Prostate gland (tissue), 2 donors: ENCODE measurements around the gene CTRB1. TPM values are rescaled to one million over a fixed set of nuclear protein-coding genes. Genes with fewer than 3 reads are reported as not detected.

Experiments used
- DNase-seq: peaks from one replicate; pipeline ENCODE4 v3.0.0-alpha.2; 2019; ENCODE audit warnings: low spot score
- H3K27ac ChIP-seq, 2 donors: fragments of 200-600 bp; sonication (generic); 2 replicates each; pipeline ENCODE4 v1.5.1; 2017 to 2019
- H3K27me3 ChIP-seq: fragments of 200-600 bp; sonication (generic); replicated peaks from 2 replicates; pipeline ENCODE4 v1.5.1; 2019; ENCODE audit not compliant: insufficient read depth
- H3K36me3 ChIP-seq, 2 donors: fragments of 200-600 bp; sonication (generic); 1 replicate in 1 of 2; 2 replicates in 1 of 2; pipeline versions ENCODE4 v1.5.1 to v1.8.1; 2017 to 2019
- H3K4me1 ChIP-seq: fragments of 200-600 bp; sonication (generic); replicated peaks from 2 replicates; pipeline ENCODE4 v1.5.1; 2019
- H3K4me3 ChIP-seq, 2 donors: fragments of 200-600 bp; sonication (generic); 2 replicates each; pipeline ENCODE4 v1.5.1; 2017 to 2019
- H3K9me3 ChIP-seq: fragments of 200-600 bp; sonication (generic); 2 replicates; pipeline ENCODE4 v1.5.1; 2017
- POLR2A ChIP-seq: fragments of 450-650 bp; IDR thresholded peaks from one replicate; pipeline ENCODE4 v1.6.1; 2016; ENCODE audit warnings: antibody characterized with exemption, mild to moderate bottlenecking
- POLR2AphosphoS5 ChIP-seq: sonication (generic); formaldehyde crosslinking; IDR thresholded peaks from one replicate; pipeline ENCODE4 v1.6.1; 2017; ENCODE audit warnings: antibody characterized with exemption
- WGBS: methylation state at CpG from one replicate; pipeline ENCODE4 v1.1.5; 2018; 5-methylcytosine and 5-hydroxymethylcytosine counted together
- intact Hi-C: fragments of 100-400 bp; cut with DNase I; formaldehyde crosslinking; loops from one replicate; pipeline ENCODE4 v1.14.2; 2022
- total RNA-seq, 2 donors: library from RNA; depleted of rRNA; stranded (reverse); fragments of >200 nt; gene quantifications; one replicate each; pipeline ENCODE4 v1.1.0, GENCODE V29; 2016
- TF ChIP-seq, protein P1 (sequence below), 4 experiments: fragments of 200-600 bp in 2 of 4; fragments of 450-650 bp in 2 of 4; sonication (generic) in 2 of 4; IDR thresholded peaks; 1 replicate in 3 of 4; 2 replicates in 1 of 4; pipeline ENCODE4 v1.5.1; 2016 to 2019; ENCODE audit warnings: antibody characterized with exemption in 4 of 4, mild to moderate bottlenecking in 2 of 4, moderate library complexity in 2 of 4

Gene CTRB1
- total RNA-seq, 2 donors from 2014 or later, result 7.0 TPM; not detected in 1

DNA sequence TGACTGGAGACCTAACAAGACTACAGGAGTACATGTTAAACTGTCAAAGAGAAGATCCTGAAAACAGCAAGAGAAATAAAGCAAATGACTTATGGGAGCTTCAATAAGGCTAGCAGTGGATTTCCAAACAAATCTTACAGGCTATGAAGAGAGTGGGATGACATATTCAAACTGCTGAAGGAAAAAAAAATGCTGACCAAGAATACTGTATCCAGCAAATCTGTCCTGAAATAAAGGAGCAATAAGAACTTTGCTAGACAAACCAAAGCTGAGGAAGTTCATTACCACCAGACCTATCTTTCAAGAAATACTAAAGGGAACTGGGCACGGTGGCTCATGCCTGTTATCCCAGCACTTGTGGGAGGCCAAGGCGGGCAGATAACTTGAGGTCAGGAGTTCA, 41.9 kb upstream of the CTRB1 start:
- Histone ChIP-seq H3K9me3 (no peaks in the 10 kb centered on the region), H3K36me3 (no peaks in the 10 kb centered on the region), H3K4me1 (no peaks in the 10 kb centered on the region), H3K27me3 (no peaks in the 10 kb centered on the region), H3K4me3 (no peak overlapping the region), H3K27ac (no peak overlapping the region)
- TF ChIP-seq POLR2AphosphoS5, result no peak
- TF ChIP-seq, protein P1, sequence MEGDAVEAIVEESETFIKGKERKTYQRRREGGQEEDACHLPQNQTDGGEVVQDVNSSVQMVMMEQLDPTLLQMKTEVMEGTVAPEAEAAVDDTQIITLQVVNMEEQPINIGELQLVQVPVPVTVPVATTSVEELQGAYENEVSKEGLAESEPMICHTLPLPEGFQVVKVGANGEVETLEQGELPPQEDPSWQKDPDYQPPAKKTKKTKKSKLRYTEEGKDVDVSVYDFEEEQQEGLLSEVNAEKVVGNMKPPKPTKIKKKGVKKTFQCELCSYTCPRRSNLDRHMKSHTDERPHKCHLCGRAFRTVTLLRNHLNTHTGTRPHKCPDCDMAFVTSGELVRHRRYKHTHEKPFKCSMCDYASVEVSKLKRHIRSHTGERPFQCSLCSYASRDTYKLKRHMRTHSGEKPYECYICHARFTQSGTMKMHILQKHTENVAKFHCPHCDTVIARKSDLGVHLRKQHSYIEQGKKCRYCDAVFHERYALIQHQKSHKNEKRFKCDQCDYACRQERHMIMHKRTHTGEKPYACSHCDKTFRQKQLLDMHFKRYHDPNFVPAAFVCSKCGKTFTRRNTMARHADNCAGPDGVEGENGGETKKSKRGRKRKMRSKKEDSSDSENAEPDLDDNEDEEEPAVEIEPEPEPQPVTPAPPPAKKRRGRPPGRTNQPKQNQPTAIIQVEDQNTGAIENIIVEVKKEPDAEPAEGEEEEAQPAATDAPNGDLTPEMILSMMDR (IDR thresholded peaks at IDR 0.05), result no peak
- no peak for TF ChIP-seq POLR2A
- intact Hi-C loops, result no loop called here
- no peak for DNase-seq
- WGBS, result 100% methylated on average over 2 of the region's 2 CpGs

DNA sequence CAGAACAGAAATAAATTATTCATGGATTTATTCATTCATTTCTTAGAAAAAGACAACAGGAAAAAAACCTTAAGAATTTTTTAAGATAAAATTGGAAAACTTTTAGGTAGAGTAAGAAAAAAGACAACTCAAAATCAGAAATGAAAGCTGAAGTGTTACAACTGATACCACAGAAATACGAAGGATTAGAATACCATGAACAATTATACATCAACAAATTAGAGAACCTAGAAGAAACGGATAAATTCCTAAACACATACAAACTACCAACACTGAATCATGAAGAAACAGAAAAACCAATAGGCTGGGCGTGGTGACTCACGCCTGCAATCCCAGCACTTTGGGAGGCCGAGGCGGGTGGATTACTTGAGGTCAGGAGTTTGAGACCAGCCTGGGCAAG, 39.6 kb upstream of the CTRB1 start:
- no peak overlapping the region for H3K27ac ChIP-seq
- H3K36me3 ChIP-seq, result no peaks in the 10 kb centered on the region
- H3K9me3 ChIP-seq, result no peaks in the 10 kb centered on the region
- no peak for DNase-seq
- TF ChIP-seq POLR2AphosphoS5 (no peak), POLR2A (no peak)
- TF ChIP-seq, protein P1 (IDR thresholded peaks at IDR 0.05), result no peak
- intact Hi-C loops, result no loop called here
- no peaks in the 10 kb centered on the region for H3K27me3 ChIP-seq
- no peaks in the 10 kb centered on the region for H3K4me1 ChIP-seq
- no peak overlapping the region for H3K4me3 ChIP-seq
- 87% methylated on average over 6 of the region's 6 CpGs for WGBS

DNA sequence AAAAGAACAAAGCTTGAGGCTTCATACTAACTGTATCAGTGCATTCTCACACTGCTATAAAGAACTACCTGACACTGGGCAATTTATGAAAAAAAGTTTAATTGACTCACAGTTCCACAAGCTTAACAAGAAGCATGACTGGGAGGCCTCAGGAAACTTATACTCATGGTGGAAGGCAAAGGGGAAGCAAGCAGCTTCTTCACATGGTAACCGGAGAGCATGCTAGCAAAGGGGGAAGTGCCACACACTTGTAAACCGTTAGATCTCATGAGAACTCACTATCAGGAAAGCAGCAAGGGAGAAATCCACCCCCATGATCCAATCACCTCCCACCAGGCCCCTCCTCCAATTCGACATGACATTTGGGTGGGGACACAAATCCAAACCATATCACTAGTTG, 37.2 kb upstream of the CTRB1 start:
- TF ChIP-seq, protein P1 (IDR thresholded peaks at IDR 0.05), result no peak
- TF ChIP-seq POLR2AphosphoS5 (no peak), POLR2A (no peak)
- no peak overlapping the region for H3K4me3 ChIP-seq
- 29% methylated on average over 3 of the region's 3 CpGs for WGBS
- DNase-seq, result no peak
- H3K36me3 ChIP-seq, result no peaks in the 10 kb centered on the region
- H3K27me3 ChIP-seq, result no peaks in the 10 kb centered on the region
- no peaks in the 10 kb centered on the region for H3K4me1 ChIP-seq
- intact Hi-C loops, result no loop called here
- no peak overlapping the region for H3K27ac ChIP-seq
- H3K9me3 ChIP-seq, result no peaks in the 10 kb centered on the region

DNA sequence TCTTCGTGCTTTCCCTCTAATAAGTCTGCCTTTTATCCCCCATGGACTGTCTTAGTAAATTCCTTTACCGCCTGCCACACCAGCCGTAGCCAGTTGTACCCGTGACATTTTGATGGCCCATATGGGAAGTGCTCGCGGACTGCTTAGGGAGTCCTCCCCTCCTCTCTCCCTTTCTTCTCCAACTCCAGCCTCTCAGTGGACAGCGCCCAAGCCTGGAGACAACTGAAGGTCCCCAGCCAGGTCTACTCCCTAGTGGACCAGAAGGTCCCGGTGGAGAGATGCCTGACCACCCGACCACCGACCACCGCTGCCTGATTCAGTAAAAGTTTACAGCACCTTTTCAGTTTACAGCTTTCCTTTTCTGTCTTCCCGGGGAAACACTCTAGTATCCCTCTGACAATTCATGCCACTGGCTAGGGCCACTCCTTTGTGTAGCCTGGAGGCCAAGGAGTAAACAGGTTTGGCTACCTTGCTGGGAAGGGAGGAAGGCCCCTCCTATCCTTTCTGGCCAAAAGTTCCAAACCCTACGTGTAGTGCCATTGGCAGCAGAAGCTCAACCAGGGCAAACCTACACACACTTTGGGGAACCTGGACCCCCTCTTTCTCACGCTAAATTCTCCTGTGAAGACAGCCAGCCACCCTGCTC, 29.8 kb upstream of the CTRB1 start:
- no peaks in the 10 kb centered on the region for H3K27me3 ChIP-seq
- no peak overlapping the region for H3K27ac ChIP-seq
- intact Hi-C loops, result no loop called here
- 63% methylated on average over 14 of the region's 14 CpGs for WGBS
- no peak overlapping the region for H3K4me3 ChIP-seq
- no peaks in the 10 kb centered on the region for H3K9me3 ChIP-seq
- no peak for DNase-seq
- TF ChIP-seq POLR2AphosphoS5 (no peak), POLR2A (no peak)
- TF ChIP-seq, protein P1 (IDR thresholded peaks at IDR 0.05), result no peak
- H3K4me1 ChIP-seq, result no peaks in the 10 kb centered on the region
- H3K36me3 ChIP-seq, result no peaks in the 10 kb centered on the region

DNA sequence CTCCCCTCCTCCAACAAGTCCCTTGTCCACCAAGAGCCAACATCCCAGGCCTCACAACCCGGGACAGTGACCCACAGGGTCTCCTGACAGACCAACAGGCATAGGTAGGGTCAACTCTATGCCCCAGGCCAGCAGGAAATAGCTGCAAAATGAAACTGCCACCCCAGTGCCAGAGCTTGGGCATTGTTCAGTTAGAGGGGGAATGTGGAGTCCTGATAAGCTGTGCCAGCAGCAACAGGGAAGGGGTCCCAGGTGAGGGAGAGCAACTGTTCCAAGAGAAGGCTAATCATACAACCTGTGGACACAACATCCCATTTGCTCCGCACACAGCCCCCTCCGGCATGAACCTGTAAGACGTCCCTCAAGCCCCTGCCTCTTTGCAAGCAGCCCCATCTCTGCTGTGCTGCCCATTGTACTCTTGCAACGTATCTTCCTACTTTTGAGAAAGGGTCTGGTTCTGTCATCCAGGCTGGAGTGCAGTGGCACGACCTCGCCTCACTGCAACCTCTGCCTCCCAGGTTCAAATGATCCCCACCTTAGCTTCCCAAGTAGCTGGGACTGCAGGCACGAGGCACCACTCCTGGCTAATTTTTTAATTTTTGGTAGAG, 29.0 kb upstream of the CTRB1 start:
- TF ChIP-seq, protein P1 (IDR thresholded peaks at IDR 0.05), result no peak
- TF ChIP-seq POLR2A (no peak), POLR2AphosphoS5 (no peak)
- Histone ChIP-seq H3K27ac (no peak overlapping the region), H3K4me3 (no peak overlapping the region), H3K9me3 (no peaks in the 10 kb centered on the region), H3K4me1 (no peaks in the 10 kb centered on the region), H3K36me3 (no peaks in the 10 kb centered on the region), H3K27me3 (no peaks in the 10 kb centered on the region)
- 82% methylated on average over 8 of the region's 8 CpGs for WGBS
- intact Hi-C loops, result loop anchor here (10.0 kb wide), 1 partner anchor 575 kb away; no protein-coding TSS in a partner anchor
- no peak for DNase-seq
